T follicular helper cell (primary cell): ENCODE results near the gene SMAD3.

ENCODE experiments used
- DNase-seq: peaks from one replicate; pipeline ENCODE4 v3.0.0-alpha.2; 2020; ENCODE audit warnings: low read depth

The SMAD3 gene

GRCh38 chr15:67242708-67243111 is 177.3 kb downstream of the SMAD3 start:
- no peak for DNase-seq
